Smooth muscle cell of the brain vasculature (primary cell): ENCODE results near the gene COQ8B.
"Not testable (repeated sequence)": the region's sequence is repeated elsewhere in the genome, so short reads cannot be mapped to it uniquely, and the experiment has no call there.

Experiments used
- DNase-seq: peaks from one replicate; pipeline ENCODE4 v3.0.0-alpha.2; 2012; ENCODE audit warnings: low read depth, low spot score

COQ8B gene

GRCh38 chr19:40668991-40669614 lies 47.6 kb downstream of the COQ8B start:
- DNase-seq: no peak

- DNase-seq: no peak
Observed at GRCh38 chr19:40667602-40668001, 49.1 kb downstream of the COQ8B start.

- no peak for DNase-seq
Observed at GRCh38 chr19:40666803-40667438, 49.8 kb downstream of the COQ8B start.

GRCh38 chr19:40663695-40664692 lies 52.7 kb downstream of the COQ8B start:
- no peak for DNase-seq

- DNase-seq: peak; percentile 65
Observed at GRCh38 chr19:40662925-40663694, 53.6 kb downstream of the COQ8B start.

GRCh38 chr19:40661616-40662015 lies 55.1 kb downstream of the COQ8B start:
- no peak for DNase-seq

- DNase-seq: no peak
Observed at GRCh38 chr19:40659566-40659965, 57.1 kb downstream of the COQ8B start.

- no peak for DNase-seq
Observed at GRCh38 chr19:40659116-40659515, 57.6 kb downstream of the COQ8B start.

GRCh38 chr19:40658031-40658430 lies 58.7 kb downstream of the COQ8B start:
- DNase-seq: no peak

GRCh38 chr19:40655684-40656083 lies 61.0 kb downstream of the COQ8B start:
- not testable (repeated sequence) for DNase-seq

- DNase-seq: not testable (repeated sequence)
Observed at GRCh38 chr19:40652303-40652702, 64.4 kb downstream of the COQ8B start.

GRCh38 chr19:40650749-40651305 lies 65.9 kb downstream of the COQ8B start:
- no peak for DNase-seq

GRCh38 chr19:40649903-40650675 lies 66.6 kb downstream of the COQ8B start:
- DNase-seq: not testable (repeated sequence)

GRCh38 chr19:40646743-40647254 lies 69.9 kb downstream of the COQ8B start:
- no peak for DNase-seq

GRCh38 chr19:40642757-40643305 lies 73.9 kb downstream of the COQ8B start:
- DNase-seq: no peak

- no peak for DNase-seq
Observed at GRCh38 chr19:40642051-40642706, 74.5 kb downstream of the COQ8B start.
